HG03432 (cell line): ENCODE results near the gene MARCHF3.
"Not testable (repeated sequence)": the region's sequence is repeated elsewhere in the genome, so short reads cannot be mapped to it uniquely, and the experiment has no call there.

Source experiments
- ATAC-seq: cut with Tn5 transposase; IDR thresholded peaks from one replicate; pipeline ENCODE4 v1.9.1; 2021; ENCODE audit warnings: mild to moderate bottlenecking, moderate library complexity; ENCODE audit not compliant: unreplicated experiment

Gene MARCHF3

DNA sequence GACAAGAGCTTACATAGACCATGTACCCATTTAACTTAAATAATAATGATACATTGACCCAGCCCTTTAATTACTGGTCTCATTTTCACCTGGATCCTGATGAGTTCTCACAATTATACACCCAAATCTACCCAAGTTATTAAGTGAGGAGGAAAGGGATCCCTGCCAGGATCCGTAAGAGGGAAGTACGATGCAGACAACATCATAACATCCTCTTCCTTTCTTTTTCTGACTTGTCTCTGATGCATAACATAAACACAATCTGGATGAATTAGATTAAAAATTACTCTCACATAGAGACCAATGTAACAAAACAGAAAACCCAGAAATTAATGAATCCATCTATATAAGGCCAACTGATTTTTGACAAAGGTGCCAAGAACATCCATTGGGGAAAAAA lies 17.0 kb downstream of the MARCHF3 start:
- ATAC-seq = no peak

DNA sequence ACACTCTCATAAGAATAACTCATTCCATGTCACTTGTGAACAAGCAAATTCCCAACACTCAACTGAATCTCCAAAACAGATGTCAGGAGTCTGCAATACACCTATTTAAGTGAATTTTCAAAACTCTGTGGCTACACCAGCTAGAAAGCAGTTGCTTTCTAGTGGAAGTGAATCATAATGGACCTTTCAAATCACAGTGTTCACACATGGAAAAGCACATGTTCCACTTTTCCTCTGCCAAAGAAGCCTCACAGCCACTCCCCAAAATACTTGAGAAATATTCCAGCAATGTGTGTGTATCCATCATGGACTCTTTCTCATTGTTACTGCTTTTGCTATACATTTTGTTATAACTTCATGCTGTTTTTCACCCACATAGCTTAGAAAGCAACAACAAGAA lies 17.4 kb downstream of the MARCHF3 start:
- no peak for ATAC-seq

- ATAC-seq = peak; percentile 82
Observed at GRCh38 chr5:127011961-127012644, 18.3 kb downstream of the MARCHF3 start.

DNA sequence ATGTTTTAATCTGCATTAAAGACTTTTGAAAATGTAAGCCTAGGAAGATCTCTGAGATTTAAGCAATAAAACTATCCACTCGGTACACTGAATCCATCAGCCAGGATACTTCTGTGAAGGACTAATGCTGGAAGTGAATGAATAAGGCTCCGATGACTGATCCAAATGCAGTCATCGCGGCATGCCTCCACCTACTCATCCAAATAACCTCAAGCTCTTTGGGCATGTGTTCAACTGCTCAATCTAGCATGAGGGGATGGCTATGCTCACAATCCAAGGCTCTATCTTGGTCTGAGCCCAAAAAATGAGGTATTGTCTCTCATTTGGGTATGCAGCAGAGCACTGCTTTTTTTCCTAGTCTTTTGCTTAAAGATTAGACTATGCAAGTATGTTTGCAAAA lies 19.2 kb downstream of the MARCHF3 start:
- no peak for ATAC-seq

DNA sequence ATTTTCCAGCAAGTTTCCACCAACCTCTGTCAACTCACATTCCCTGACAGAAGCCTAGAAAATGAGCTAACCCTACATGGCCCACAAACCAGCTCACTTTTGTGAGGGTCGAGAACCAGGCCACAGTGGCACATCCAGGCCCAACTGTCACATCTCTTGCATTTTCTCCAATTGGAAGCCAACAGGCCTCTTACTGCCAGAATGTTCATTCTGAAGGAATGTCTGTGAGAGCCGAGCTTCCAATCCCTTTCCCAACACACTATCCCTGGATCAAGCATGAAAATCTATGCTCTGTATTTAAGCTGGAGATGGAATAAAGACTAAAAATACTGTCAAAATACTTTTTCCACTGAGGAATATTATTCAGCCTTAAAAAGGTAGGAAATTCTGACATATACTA lies 20.0 kb downstream of the MARCHF3 start:
- no peak for ATAC-seq

- ATAC-seq = no peak
Observed at GRCh38 chr5:127009784-127010183, 20.6 kb downstream of the MARCHF3 start.

- ATAC-seq = no peak
Observed at GRCh38 chr5:127008300-127008975, 21.9 kb downstream of the MARCHF3 start.

GRCh38 chr5:127007522-127007921 lies 22.8 kb downstream of the MARCHF3 start:
- ATAC-seq = no peak

DNA sequence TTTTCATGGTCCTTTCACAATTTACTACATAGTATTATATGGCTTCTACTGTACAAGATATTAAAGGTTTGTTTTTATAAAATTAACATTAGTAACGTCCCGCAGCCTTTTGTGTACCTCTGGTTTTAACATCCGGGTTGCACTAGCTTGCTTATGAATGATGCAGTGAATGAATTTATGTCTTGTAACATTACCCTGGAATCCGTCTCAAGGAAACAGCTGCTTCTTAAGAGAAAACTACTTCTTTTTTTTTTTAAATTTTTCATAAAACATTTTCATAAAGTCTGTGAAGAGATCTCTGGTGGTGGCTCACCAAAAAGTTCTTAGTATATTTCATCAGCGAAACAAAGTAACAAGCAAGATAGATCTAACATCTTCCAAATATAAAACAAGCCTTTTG lies 23.6 kb downstream of the MARCHF3 start:
- no peak for ATAC-seq

GRCh38 chr5:127005282-127005681 lies 25.1 kb downstream of the MARCHF3 start:
- ATAC-seq = not testable (repeated sequence)

DNA sequence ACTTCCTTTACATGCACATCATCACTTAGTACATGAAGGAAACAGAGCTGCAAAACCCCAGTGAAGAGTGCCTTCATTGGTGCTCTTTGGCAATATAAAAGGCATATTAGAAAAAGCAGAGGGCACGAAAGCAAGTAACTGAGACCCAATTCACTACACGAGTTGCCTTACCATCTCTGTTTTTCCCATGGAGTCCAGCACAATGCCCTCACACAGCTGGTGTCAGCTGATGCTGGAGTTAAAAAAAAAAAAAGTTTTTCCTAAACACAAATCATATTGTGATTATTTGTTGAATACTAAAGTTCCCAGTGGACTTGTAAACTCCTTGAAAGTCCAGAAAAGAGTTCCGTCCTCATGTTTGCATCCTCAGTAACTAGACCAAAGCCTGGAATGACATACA lies 25.6 kb downstream of the MARCHF3 start:
- no peak for ATAC-seq

- ATAC-seq = no peak
Observed at GRCh38 chr5:127003798-127004495, 26.4 kb downstream of the MARCHF3 start.

- no peak for ATAC-seq
Observed at GRCh38 chr5:127002390-127002789, 28.0 kb downstream of the MARCHF3 start.

DNA sequence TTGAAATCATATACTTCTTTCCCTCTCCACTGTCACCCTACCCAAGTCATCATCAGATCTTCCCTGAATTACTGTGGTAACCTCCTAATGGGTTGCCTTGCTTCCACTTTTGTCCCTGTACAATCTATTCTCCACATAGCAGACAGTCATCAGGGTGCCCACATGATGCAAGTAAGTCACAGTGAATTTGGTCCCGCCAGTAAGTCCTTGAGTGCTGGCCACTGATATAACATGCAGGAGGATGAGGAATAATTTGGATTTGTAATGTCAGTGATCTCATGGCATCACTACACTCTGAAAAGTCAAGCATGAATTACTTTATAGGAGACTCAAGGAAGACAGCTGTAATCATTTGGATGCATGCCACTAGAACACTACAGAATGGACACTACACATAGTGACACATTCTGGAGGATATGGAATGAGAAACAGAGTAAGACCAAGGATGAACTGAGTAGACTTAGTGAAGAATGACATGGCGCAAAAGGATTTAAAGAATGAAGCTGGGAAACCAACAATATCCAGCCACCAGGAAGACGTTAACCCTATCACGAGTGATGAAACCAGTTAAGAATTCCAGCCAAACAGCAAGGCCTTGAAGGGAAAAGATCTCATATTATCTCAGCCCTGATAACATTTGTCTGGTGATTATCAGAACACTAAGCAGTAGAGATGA lies 28.6 kb downstream of the MARCHF3 start:
- ATAC-seq = no peak

DNA sequence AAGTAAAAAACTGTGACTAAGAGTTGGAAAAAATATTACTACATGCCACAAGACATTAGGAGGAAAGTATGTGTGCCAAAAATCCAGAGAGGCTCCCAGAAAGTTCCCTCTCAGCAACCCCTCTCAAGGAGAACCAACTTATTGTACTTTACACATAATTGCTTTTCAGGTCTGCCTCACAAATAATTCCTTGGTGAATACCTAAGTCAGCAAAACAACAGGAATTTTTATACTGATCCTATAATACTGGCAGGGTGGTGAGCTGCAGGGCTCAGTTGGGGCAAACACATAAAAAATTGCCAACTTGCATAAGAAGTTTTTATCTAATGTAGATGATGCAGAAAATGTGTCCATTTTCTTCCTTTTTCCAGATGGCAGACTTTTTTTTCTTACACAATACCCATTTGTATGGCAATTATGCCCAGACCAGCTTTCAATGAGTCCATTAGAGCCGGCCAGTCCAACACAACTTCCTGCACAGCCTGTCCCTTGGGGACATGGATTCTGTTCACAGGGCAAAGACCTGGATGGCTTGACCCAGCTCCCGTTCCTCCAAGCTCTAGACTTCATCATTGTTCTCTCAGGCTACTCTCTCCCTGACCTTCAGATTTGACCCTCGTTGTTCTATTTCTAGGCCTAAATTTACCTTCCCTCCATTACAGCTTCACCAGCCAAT lies 31.3 kb downstream of the MARCHF3 start:
- ATAC-seq = no peak

DNA sequence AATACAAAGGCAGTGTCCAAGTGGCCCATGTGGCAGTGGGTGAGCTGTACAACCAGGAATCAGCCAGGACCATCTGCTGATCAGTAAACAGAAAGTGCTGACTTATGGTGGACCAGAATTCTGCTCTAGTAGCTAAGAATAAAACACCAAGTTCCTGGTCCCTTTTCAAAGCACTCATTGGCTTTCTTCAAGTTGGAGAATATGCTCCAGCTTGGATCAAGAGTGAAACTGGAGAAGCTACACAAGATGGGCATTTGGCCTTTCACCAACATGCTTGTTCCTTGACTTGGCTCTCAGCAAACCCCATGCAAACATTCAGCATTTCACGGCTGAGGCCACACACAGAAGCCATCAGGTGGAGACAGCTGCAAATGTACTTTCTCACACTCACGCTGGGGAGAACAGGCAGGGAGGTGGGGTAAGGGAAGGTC lies 32.1 kb downstream of the MARCHF3 start:
- ATAC-seq = peak; percentile 90

GRCh38 chr5:126995689-126996088 lies 34.7 kb downstream of the MARCHF3 start:
- ATAC-seq = no peak

DNA sequence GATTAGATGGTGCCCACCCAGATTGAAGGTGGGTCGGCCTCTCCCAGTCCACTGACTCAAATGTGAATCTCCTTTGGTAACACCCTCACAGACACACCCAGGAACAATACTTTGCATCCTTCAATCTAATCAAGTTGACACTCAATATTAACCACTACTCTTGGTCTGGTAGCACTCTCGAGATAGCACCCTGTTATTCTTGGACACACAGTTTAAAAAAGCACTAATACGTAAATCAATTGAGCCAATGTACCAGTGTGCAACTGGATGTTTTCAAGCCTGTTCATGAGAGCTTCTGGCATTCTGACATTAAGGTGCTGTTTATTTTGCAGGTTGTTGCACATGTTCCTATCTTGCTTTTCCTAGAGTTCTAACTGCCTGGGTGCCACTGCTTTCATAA lies 35.3 kb downstream of the MARCHF3 start:
- ATAC-seq = no peak

- ATAC-seq = no peak
Observed at GRCh38 chr5:126994485-126994884, 35.9 kb downstream of the MARCHF3 start.

GRCh38 chr5:126988021-126988569 lies 42.3 kb downstream of the MARCHF3 start:
- ATAC-seq = peak; percentile 94
